HepG2 (cell line): ENCODE results near the gene MRPL28. TPM values are rescaled to one million over a fixed set of nuclear protein-coding genes. Genes with fewer than 3 reads are reported as not detected.

ENCODE experiments used
- AKAP8 ChIP-seq: sonication (generic); formaldehyde crosslinking; IDR thresholded peaks from 2 replicates; pipeline ENCODE4 v1.5.1; 2020; ENCODE audit warnings: mild to moderate bottlenecking, missing genetic modification reagents
- ASH2L ChIP-seq: fragments of 300-600, 200-600 bp; sonication (generic); IDR thresholded peaks from 2 replicates; pipeline ENCODE4 v1.7.0; 2017; ENCODE audit warnings: low read depth, mild to moderate bottlenecking, moderate library complexity, mixed read lengths, low read length; ENCODE audit not compliant: insufficient read length
- ATF3 ChIP-seq: sonication (generic); formaldehyde crosslinking; IDR thresholded peaks from 2 replicates; pipeline ENCODE4 v1.4.0; 2020; ENCODE audit warnings: missing genetic modification reagents
- HES4 ChIP-seq: sonication (generic); formaldehyde crosslinking; IDR thresholded peaks from 2 replicates; pipeline ENCODE4 v1.9.0; 2021; ENCODE audit warnings: mild to moderate bottlenecking, missing genetic modification reagents, borderline replicate concordance
- HOXA5 ChIP-seq: sonication (generic); formaldehyde crosslinking; IDR thresholded peaks from 2 replicates; pipeline ENCODE4 v1.4.0; 2020; ENCODE audit warnings: missing genetic modification reagents
- HOXA9 ChIP-seq: sonication (generic); formaldehyde crosslinking; IDR thresholded peaks from 2 replicates; pipeline ENCODE4 v1.8.1; 2022; ENCODE audit warnings: missing genetic modification reagents, mild to moderate bottlenecking, moderate library complexity, borderline replicate concordance
- KDM5A ChIP-seq: fragments of 200-600 bp; sonication (generic); IDR thresholded peaks from 2 replicates; pipeline ENCODE4 v1.7.0; 2018; ENCODE audit warnings: antibody characterized with exemption, mild to moderate bottlenecking, low read length, borderline replicate concordance
- SAP130 ChIP-seq: IDR thresholded peaks from 2 replicates; pipeline ENCODE4 v1.6.1; 2016; ENCODE audit warnings: low read depth
- ZNF180 ChIP-seq: sonication (generic); formaldehyde crosslinking; IDR thresholded peaks from 2 replicates; pipeline ENCODE4 v1.4.0; 2020; ENCODE audit warnings: low read depth, missing genetic modification reagents, borderline replicate concordance
- ZNF296 ChIP-seq: sonication (generic); formaldehyde crosslinking; conservative IDR thresholded peaks from 2 replicates; pipeline ENCODE4 v1.5.0; 2020; ENCODE audit warnings: mild to moderate bottlenecking, missing genetic modification reagents
- ZNF326 ChIP-seq: sonication (generic); formaldehyde crosslinking; IDR thresholded peaks from 2 replicates; pipeline ENCODE4 v1.4.0; 2020; ENCODE audit warnings: missing genetic modification reagents, borderline replicate concordance
- ZNF609 ChIP-seq: sonication (generic); formaldehyde crosslinking; IDR thresholded peaks from 2 replicates; pipeline ENCODE4 v1.4.0; 2020; ENCODE audit warnings: mild to moderate bottlenecking, missing genetic modification reagents, borderline replicate concordance
- ZSCAN21 ChIP-seq: sonication (generic); formaldehyde crosslinking; IDR thresholded peaks from 2 replicates; pipeline ENCODE4 v1.8.0; 2022; ENCODE audit warnings: mild to moderate bottlenecking, missing genetic modification reagents, moderate library complexity, borderline replicate concordance
- polyA plus RNA-seq, 8 experiments: library from polyadenylated mRNA; depleted of rRNA in 3 of 8; stranded (reverse) in 7 of 8; unstranded in 1 of 8; fragments of >200 nt; fragmentation: Illumina TruSeq in 4 of 8; extraction: Trizol in 4 of 8; gene quantifications; 2 replicates each; pipeline versions ENCODE4 v1.2.1 to v1.2.3, GENCODE V29; 2011 to 2016; ENCODE audit warnings: low read depth in 4 of 8, missing spikeins in 1 of 8, mixed read lengths in 1 of 8; ENCODE audit not compliant: insufficient read depth in 1 of 8
- total RNA-seq, 5 experiments: library from RNA; depleted of rRNA; stranded (reverse); fragments of >200 nt; fragmentation: Illumina TruSeq; extraction: Trizol; gene quantifications; 2 replicates each; pipeline ENCODE4 v1.2.3, GENCODE V29; 2016; ENCODE audit warnings: low read depth in 1 of 5

MRPL28 gene
- total and polyA plus RNA-seq, 2 of the 13 experiments (the other 11 are each of a cell fraction or from before 2014, with no cell fraction given) = 114 to 135 TPM

- TF ChIP-seq ASH2L (no peak), ZSCAN21 (peak; percentile 50; the same call in 1 of the 2 replicates), ZNF609 (no peak), ZNF296 (no peak), ZNF180 (CRISPR knock-in tag) (no peak), SAP130 (CRISPR knock-in tag) (peak; percentile 20; the same call in 1 of the 2 replicates), KDM5A (no peak), ATF3 (CRISPR knock-in tag) (no peak), HOXA9 (CRISPR knock-in tag) (no peak), ZNF326 (CRISPR knock-in tag) (no peak), HES4 (CRISPR knock-in tag) (no peak), HOXA5 (CRISPR knock-in tag) (no peak), AKAP8 (CRISPR knock-in tag) (peak; percentile 71; the same call in 1 of the 2 replicates)
- TF ChIP-seq, all 625 proteins: peak for 50
Observed at GRCh38 chr16:364595-365491, 5.5 kb downstream of the MRPL28 start (continued).
